HEK293 (cell line): ENCODE measurements around the gene REPS2.

ENCODE experiments used
- CTCF ChIA-PET: fragments of 350-600 bp; formaldehyde crosslinking; extraction: SDS; loops from one replicate; lab custom pipeline; 2021; ENCODE audit warnings: antibody characterized with exemption; lab: Yijun Ruan, JAX
- POLR2A ChIA-PET: fragments of 300-600 bp; formaldehyde crosslinking; extraction: SDS; loops from one replicate; lab custom pipeline; 2020; ENCODE audit warnings: antibody characterized with exemption, inconsistent platforms; lab: Yijun Ruan, JAX
- H3K27ac ChIP-seq: fragments of 200-500 bp; sonication (Bioruptor generic); 2 replicates; pipeline ENCODE4 v1.5.1; 2014; ENCODE audit warnings: low read depth, low read length, control low read depth, inconsistent platforms; ENCODE audit errors: extremely low read depth
- H3K36me3 ChIP-seq, 2 experiments: fragments of 200-500 bp in 1 of 2; sonication (Bioruptor generic) in 1 of 2; 1 replicate in 1 of 2; 2 replicates in 1 of 2; pipeline ENCODE4 v1.5.1; 2014 to 2017; ENCODE audit warnings: inconsistent platforms in 2 of 2, low read length in 2 of 2; ENCODE audit not compliant: control insufficient read depth in 2 of 2, insufficient read depth in 1 of 2
- H3K4me1 ChIP-seq: fragments of 200-500 bp; sonication (Bioruptor generic); 2 replicates; pipeline ENCODE4 v1.5.1; 2014; ENCODE audit warnings: mild to moderate bottlenecking, low read length, inconsistent platforms; ENCODE audit not compliant: control insufficient read depth, insufficient read depth
- H3K4me3 ChIP-seq: 2 replicates; pipeline ENCODE4 v1.5.1; 2011; ENCODE audit warnings: low read depth, mild to moderate bottlenecking, control low read depth, low read length, moderate library complexity
- H3K9me3 ChIP-seq: fragments of 200-500 bp; sonication (Bioruptor generic); 2 replicates; pipeline ENCODE4 v1.5.1; 2014; ENCODE audit warnings: low read depth, low read length, inconsistent platforms; ENCODE audit not compliant: control insufficient read depth, insufficient read depth
- BCL11B ChIP-seq: fragments of 450-650 bp; formaldehyde crosslinking; IDR thresholded peaks from 2 replicates; pipeline ENCODE4 v1.5.1; 2016; ENCODE audit warnings: low read depth, missing biosample characterization, missing genetic modification characterization
- EGR2 ChIP-seq: fragments of 450-650 bp; formaldehyde crosslinking; IDR thresholded peaks from 2 replicates; pipeline ENCODE4 v1.5.1; 2016; ENCODE audit warnings: low read depth, missing biosample characterization, missing genetic modification characterization
- GLI4 ChIP-seq: fragments of 450-650 bp; formaldehyde crosslinking; IDR thresholded peaks from 2 replicates; pipeline ENCODE4 v1.5.1; 2016; ENCODE audit warnings: missing biosample characterization, missing genetic modification characterization
- KLF10 ChIP-seq: fragments of 450-650 bp; IDR thresholded peaks from 2 replicates; pipeline ENCODE4 v1.5.1; 2018; ENCODE audit warnings: missing biosample characterization, mild to moderate bottlenecking, missing genetic modification characterization
- KLF8 ChIP-seq: fragments of 450-650 bp; formaldehyde crosslinking; IDR thresholded peaks from 2 replicates; pipeline ENCODE4 v1.5.1; 2016; ENCODE audit warnings: missing biosample characterization, missing genetic modification characterization
- SALL2 ChIP-seq: fragments of 450-650 bp; formaldehyde crosslinking; IDR thresholded peaks from 2 replicates; pipeline ENCODE4 v1.5.0; 2017; ENCODE audit warnings: missing biosample characterization, mild to moderate bottlenecking, missing genetic modification characterization, borderline replicate concordance
- YY2 ChIP-seq: fragments of 450-650 bp; formaldehyde crosslinking; IDR thresholded peaks from 2 replicates; pipeline ENCODE4 v1.5.1; 2016; ENCODE audit warnings: missing biosample characterization, missing genetic modification characterization
- ZNF146 ChIP-seq: fragments of 450-650 bp; formaldehyde crosslinking; IDR thresholded peaks from 2 replicates; pipeline ENCODE4 v1.5.1; 2016; ENCODE audit warnings: missing biosample characterization, missing genetic modification characterization
- ZNF16 ChIP-seq: fragments of 450-650 bp; formaldehyde crosslinking; IDR thresholded peaks from 2 replicates; pipeline ENCODE4 v1.5.1; 2016; ENCODE audit warnings: low read depth, missing biosample characterization, missing genetic modification characterization
- ZNF23 ChIP-seq: fragments of 450-650 bp; formaldehyde crosslinking; IDR thresholded peaks from 2 replicates; pipeline ENCODE4 v1.5.1; 2016; ENCODE audit warnings: missing biosample characterization, missing genetic modification characterization, borderline replicate concordance
- ZNF248 ChIP-seq: fragments of 450-650 bp; formaldehyde crosslinking; IDR thresholded peaks from 2 replicates; pipeline ENCODE4 v1.5.1; 2017; ENCODE audit warnings: missing biosample characterization, missing genetic modification characterization
- ZNF514 ChIP-seq: fragments of 450-650 bp; formaldehyde crosslinking; IDR thresholded peaks from 2 replicates; pipeline ENCODE4 v1.5.1; 2016; ENCODE audit warnings: missing biosample characterization, missing genetic modification characterization
- ZNF521 ChIP-seq: fragments of 450-650 bp; formaldehyde crosslinking; IDR thresholded peaks from 2 replicates; pipeline ENCODE4 v1.5.1; 2017; ENCODE audit warnings: missing biosample characterization, mild to moderate bottlenecking, missing genetic modification characterization
- ZNF658 ChIP-seq: fragments of 450-650 bp; formaldehyde crosslinking; IDR thresholded peaks from 2 replicates; pipeline ENCODE4; 2016; ENCODE audit warnings: missing biosample characterization, missing genetic modification characterization
- ZNF701 ChIP-seq: fragments of 450-650 bp; formaldehyde crosslinking; IDR thresholded peaks from 2 replicates; pipeline ENCODE4 v1.5.1; 2016; ENCODE audit warnings: missing biosample characterization, missing genetic modification characterization
- ZNF747 ChIP-seq: fragments of 450-650 bp; formaldehyde crosslinking; IDR thresholded peaks from 2 replicates; pipeline ENCODE4 v1.5.1; 2016; ENCODE audit warnings: missing biosample characterization, missing genetic modification characterization
- ZNF792 ChIP-seq: fragments of 450-650 bp; formaldehyde crosslinking; IDR thresholded peaks from 2 replicates; pipeline ENCODE4 v1.5.1; 2016; ENCODE audit warnings: missing biosample characterization, missing genetic modification characterization
- ZNF837 ChIP-seq: fragments of 450-650 bp; formaldehyde crosslinking; IDR thresholded peaks from 2 replicates; pipeline ENCODE4 v1.5.1; 2016; ENCODE audit warnings: missing biosample characterization, missing genetic modification characterization
- ZNF843 ChIP-seq: fragments of 450-650 bp; formaldehyde crosslinking; IDR thresholded peaks from 2 replicates; pipeline ENCODE4 v1.5.1; 2016; ENCODE audit warnings: missing biosample characterization, missing genetic modification characterization
- TF ChIP-seq, protein P1 (sequence below): fragments of 450-650 bp; formaldehyde crosslinking; IDR thresholded peaks from 2 replicates; pipeline ENCODE4 v1.5.1; 2017; ENCODE audit warnings: missing biosample characterization, missing genetic modification characterization
- TF ChIP-seq, protein P2 (sequence below): fragments of 450-650 bp; formaldehyde crosslinking; IDR thresholded peaks from 2 replicates; pipeline ENCODE4 v1.5.1; 2016; ENCODE audit warnings: missing biosample characterization, missing genetic modification characterization
- TF ChIP-seq, protein P3 (sequence below): fragments of 450-650 bp; formaldehyde crosslinking; conservative IDR thresholded peaks from 2 replicates; pipeline ENCODE4 v1.5.1; 2016; ENCODE audit warnings: low read depth, missing biosample characterization, missing genetic modification characterization
- TF ChIP-seq, protein P4 (sequence below): fragments of 450-650 bp; formaldehyde crosslinking; IDR thresholded peaks from 2 replicates; pipeline ENCODE4 v1.5.1; 2016; ENCODE audit warnings: missing biosample characterization, missing genetic modification characterization, borderline replicate concordance
- TF ChIP-seq, protein P5 (sequence below): fragments of 450-650 bp; formaldehyde crosslinking; IDR thresholded peaks from 2 replicates; pipeline ENCODE4 v1.5.1; 2016; ENCODE audit warnings: missing biosample characterization, missing genetic modification characterization
- TF ChIP-seq, protein P6 (sequence below): fragments of 450-650 bp; formaldehyde crosslinking; IDR thresholded peaks from 2 replicates; pipeline ENCODE4 v1.5.1; 2016; ENCODE audit warnings: missing biosample characterization, missing genetic modification characterization

Gene REPS2

DNA sequence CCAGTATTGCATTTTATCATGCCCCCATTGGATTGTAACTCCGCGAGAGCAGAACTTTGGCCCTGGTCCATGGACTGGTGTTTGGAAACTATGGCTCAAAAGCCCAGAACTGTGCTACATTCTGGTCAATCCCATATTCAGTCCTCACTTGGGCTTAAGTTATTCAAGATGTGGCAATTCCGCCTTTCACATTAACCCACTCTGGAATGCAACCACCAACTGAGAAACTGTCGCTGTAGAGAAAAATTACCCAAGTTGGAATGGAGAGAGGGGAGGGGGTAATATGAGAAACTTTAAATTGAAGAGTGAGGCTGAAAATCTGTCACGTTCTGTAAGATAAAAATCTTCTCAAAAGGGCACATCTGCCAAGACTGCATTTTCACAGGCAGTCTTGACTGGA, 239.0 kb downstream of the REPS2 start (continued):
- no peak for TF ChIP-seq GLI4 (tag by site-specific recombination)
- TF ChIP-seq, protein P1, sequence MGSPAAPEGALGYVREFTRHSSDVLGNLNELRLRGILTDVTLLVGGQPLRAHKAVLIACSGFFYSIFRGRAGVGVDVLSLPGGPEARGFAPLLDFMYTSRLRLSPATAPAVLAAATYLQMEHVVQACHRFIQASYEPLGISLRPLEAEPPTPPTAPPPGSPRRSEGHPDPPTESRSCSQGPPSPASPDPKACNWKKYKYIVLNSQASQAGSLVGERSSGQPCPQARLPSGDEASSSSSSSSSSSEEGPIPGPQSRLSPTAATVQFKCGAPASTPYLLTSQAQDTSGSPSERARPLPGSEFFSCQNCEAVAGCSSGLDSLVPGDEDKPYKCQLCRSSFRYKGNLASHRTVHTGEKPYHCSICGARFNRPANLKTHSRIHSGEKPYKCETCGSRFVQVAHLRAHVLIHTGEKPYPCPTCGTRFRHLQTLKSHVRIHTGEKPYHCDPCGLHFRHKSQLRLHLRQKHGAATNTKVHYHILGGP (tag by site-specific recombination): no peak
- no peak for TF ChIP-seq ZNF792
- TF ChIP-seq, protein P2, sequence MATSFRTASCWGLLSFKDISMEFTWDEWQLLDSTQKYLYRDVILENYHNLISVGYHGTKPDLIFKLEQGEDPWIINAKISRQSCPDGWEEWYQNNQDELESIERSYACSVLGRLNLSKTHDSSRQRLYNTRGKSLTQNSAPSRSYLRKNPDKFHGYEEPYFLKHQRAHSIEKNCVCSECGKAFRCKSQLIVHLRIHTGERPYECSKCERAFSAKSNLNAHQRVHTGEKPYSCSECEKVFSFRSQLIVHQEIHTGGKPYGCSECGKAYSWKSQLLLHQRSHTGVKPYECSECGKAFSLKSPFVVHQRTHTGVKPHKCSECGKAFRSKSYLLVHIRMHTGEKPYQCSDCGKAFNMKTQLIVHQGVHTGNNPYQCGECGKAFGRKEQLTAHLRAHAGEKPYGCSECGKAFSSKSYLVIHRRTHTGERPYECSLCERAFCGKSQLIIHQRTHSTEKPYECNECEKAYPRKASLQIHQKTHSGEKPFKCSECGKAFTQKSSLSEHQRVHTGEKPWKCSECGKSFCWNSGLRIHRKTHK (tag by site-specific recombination): no peak
- TF ChIP-seq EGR2 (tag by site-specific recombination): no peak
- TF ChIP-seq SALL2 (tag by site-specific recombination): no peak
- TF ChIP-seq, protein P3, sequence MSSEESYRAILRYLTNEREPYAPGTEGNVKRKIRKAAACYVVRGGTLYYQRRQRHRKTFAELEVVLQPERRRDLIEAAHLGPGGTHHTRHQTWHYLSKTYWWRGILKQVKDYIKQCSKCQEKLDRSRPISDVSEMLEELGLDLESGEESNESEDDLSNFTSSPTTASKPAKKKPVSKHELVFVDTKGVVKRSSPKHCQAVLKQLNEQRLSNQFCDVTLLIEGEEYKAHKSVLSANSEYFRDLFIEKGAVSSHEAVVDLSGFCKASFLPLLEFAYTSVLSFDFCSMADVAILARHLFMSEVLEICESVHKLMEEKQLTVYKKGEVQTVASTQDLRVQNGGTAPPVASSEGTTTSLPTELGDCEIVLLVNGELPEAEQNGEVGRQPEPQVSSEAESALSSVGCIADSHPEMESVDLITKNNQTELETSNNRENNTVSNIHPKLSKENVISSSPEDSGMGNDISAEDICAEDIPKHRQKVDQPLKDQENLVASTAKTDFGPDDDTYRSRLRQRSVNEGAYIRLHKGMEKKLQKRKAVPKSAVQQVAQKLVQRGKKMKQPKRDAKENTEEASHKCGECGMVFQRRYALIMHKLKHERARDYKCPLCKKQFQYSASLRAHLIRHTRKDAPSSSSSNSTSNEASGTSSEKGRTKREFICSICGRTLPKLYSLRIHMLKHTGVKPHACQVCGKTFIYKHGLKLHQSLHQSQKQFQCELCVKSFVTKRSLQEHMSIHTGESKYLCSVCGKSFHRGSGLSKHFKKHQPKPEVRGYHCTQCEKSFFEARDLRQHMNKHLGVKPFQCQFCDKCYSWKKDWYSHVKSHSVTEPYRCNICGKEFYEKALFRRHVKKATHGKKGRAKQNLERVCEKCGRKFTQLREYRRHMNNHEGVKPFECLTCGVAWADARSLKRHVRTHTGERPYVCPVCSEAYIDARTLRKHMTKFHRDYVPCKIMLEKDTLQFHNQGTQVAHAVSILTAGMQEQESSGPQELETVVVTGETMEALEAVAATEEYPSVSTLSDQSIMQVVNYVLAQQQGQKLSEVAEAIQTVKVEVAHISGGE (tag by site-specific recombination): no peak
- no peak for TF ChIP-seq ZNF843 (tag by site-specific recombination)
- TF ChIP-seq ZNF146: no peak
- TF ChIP-seq, all 188 proteins: peak for 0

DNA sequence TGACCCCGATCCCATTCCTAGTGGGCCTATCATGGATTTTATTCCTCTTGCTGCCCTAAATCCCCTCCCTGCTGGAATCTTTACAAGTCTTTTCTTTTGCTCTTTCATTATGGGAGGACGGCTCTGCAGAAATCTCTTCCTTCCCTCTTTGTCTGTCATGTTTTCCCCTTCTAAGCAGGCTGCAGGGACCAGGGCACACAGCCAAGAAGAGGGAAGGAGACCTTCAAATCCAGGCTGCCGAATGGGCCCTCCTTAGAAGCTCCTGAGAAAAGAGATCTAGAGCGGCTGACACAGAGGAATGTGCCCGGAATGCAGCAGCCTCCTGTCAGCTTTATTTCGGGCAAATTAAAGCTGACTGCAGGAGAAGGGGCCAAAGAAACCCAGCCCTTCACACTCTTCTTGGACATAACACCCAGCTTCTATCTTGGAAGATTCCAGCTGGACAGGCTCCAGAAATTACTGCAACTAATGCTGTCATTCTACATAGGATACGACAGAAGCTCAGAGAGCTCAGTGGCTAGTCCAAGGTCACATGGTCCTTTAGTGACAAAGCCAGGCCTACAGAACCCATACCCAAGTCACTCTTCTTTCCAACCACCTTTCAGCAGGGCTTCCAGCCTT, 240.8 kb downstream of the REPS2 start:
- Histone ChIP-seq H3K36me3 (no peaks in the 10 kb centered on the region), H3K4me3 (no peak overlapping the region), H3K27ac (no peak overlapping the region), H3K9me3 (no peaks in the 10 kb centered on the region), H3K4me1 (no peaks in the 10 kb centered on the region)
- POLR2A ChIA-PET: no interaction called here
- CTCF ChIA-PET: no interaction called here
- TF ChIP-seq ZNF701 (tag by site-specific recombination) (no peak), ZNF16 (no peak), ZNF23 (no peak), ZNF658 (tag by site-specific recombination) (no peak)

DNA sequence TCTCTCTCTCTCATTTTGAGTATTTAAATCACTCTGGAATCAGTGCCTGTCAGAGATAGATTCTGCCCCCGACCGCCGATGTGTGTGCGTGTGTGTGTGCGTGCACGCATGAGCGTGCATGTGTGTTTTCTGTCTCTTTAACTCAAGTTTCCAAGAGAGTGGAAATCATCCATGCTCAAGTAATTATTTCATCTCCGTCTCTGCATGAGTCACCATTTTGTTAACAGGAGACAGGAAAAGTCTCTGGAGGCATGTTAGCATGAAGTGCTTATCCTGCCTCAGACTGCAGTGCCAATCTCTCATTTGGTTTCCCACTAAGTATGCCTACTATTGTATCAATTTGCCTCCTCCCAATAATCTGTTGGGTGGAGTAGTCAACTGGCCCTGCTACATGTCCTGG, 245.6 kb downstream of the REPS2 start:
- Histone ChIP-seq H3K27ac (no peak overlapping the region), H3K9me3 (no peaks in the 10 kb centered on the region), H3K4me1 (no peaks in the 10 kb centered on the region), H3K4me3 (no peak overlapping the region), H3K36me3 (no peaks in the 10 kb centered on the region)
- ChIA-PET POLR2A (no interaction called here), CTCF (interaction anchor here (0.6 kb wide), 1 partner anchor 67 kb away, joined by 4 read pairs; no protein-coding TSS in a partner anchor)
- TF ChIP-seq, protein P4, sequence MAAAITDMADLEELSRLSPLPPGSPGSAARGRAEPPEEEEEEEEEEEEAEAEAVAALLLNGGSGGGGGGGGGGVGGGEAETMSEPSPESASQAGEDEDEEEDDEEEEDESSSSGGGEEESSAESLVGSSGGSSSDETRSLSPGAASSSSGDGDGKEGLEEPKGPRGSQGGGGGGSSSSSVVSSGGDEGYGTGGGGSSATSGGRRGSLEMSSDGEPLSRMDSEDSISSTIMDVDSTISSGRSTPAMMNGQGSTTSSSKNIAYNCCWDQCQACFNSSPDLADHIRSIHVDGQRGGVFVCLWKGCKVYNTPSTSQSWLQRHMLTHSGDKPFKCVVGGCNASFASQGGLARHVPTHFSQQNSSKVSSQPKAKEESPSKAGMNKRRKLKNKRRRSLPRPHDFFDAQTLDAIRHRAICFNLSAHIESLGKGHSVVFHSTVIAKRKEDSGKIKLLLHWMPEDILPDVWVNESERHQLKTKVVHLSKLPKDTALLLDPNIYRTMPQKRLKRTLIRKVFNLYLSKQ: no peak
- TF ChIP-seq ZNF248 (tag by site-specific recombination) (no peak), KLF8 (tag by site-specific recombination) (no peak), YY2 (tag by site-specific recombination) (no peak), BCL11B (tag by site-specific recombination) (no peak), ZNF747 (tag by site-specific recombination) (no peak), ZNF514 (tag by site-specific recombination) (no peak), KLF10 (no peak), ZNF837 (tag by site-specific recombination) (no peak), ZNF521 (tag by site-specific recombination) (no peak)
- TF ChIP-seq, protein P5, sequence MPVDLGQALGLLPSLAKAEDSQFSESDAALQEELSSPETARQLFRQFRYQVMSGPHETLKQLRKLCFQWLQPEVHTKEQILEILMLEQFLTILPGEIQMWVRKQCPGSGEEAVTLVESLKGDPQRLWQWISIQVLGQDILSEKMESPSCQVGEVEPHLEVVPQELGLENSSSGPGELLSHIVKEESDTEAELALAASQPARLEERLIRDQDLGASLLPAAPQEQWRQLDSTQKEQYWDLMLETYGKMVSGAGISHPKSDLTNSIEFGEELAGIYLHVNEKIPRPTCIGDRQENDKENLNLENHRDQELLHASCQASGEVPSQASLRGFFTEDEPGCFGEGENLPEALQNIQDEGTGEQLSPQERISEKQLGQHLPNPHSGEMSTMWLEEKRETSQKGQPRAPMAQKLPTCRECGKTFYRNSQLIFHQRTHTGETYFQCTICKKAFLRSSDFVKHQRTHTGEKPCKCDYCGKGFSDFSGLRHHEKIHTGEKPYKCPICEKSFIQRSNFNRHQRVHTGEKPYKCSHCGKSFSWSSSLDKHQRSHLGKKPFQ (tag by site-specific recombination): no peak
- TF ChIP-seq, protein P6, sequence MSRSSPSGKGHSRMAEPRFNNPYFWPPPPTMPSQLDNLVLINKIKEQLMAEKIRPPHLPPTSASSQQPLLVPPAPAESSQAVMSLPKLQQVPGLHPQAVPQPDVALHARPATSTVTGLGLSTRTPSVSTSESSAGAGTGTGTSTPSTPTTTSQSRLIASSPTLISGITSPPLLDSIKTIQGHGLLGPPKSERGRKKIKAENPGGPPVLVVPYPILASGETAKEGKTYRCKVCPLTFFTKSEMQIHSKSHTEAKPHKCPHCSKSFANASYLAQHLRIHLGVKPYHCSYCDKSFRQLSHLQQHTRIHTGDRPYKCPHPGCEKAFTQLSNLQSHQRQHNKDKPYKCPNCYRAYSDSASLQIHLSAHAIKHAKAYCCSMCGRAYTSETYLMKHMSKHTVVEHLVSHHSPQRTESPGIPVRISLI: no peak
